Measurements from ENCODE around the gene CSNK1D. TPM values are rescaled to one million over a fixed set of nuclear protein-coding genes. Genes with fewer than 3 reads are reported as not detected.

The CSNK1D gene
- total and polyA plus RNA-seq, 12 donors, result 23.7 to 185 (median 125) TPM

- Histone ChIP-seq H3K36me3 (replicated peaks in 1 of 2) (peaks cover 0 to 54% of the 10 kb centered on the region in 2 donors), H3K27me3 (no peaks in the 10 kb centered on the region), H3K4me3 (no peak overlapping the region), H3K9me3 (replicated peaks in 1 of 3) (no peaks in the 10 kb centered on the region), H3K27ac (peak overlapping the region; percentile 55 to 91 (median 89)), H3K4me1 (replicated peaks in 1 of 2) (peaks cover 53 to 77% of the 10 kb centered on the region in 2 donors)
- peak in 3 of 7 donors; percentile 64 to 78 (median 74) for DNase-seq
- intact Hi-C loops (cut with DNase I), result no loop called here
- TF ChIP-seq POLR2A (IDR thresholded peaks at IDR 0.05) (no peak), CTCF (IDR thresholded peaks at IDR 0.05) (no peak)
- 14 to 22% (median 18%) methylated on average over 6 to 20 of the region's 20 CpGs for WGBS, 4 donors
Observed at GRCh38 chr17:82241926-82242697, 31.4 kb downstream of the CSNK1D start.

GRCh38 chr17:82241183-82241925, 32.1 kb downstream of the CSNK1D start:
- peaks cover 51 to 74% of the 10 kb centered on the region in 2 donors for H3K4me1 ChIP-seq (replicated peaks in 1 of 2)
- H3K4me3 ChIP-seq, result no peak overlapping the region
- WGBS, 4 donors, result 2 to 32% (median 17%) methylated on average over 4 to 27 of the region's 27 CpGs
- TF ChIP-seq POLR2A (IDR thresholded peaks at IDR 0.05), result peak in 1 of 2 donors; percentile 45
- no peak for TF ChIP-seq CTCF (IDR thresholded peaks at IDR 0.05)
- peaks cover 0 to 46% of the 10 kb centered on the region in 2 donors for H3K36me3 ChIP-seq (replicated peaks in 1 of 2)
- peak; percentile 83 to 94 (median 93) for DNase-seq
- no peaks in the 10 kb centered on the region for H3K27me3 ChIP-seq
- no peaks in the 10 kb centered on the region for H3K9me3 ChIP-seq (replicated peaks in 1 of 3)
- intact Hi-C loops (cut with DNase I), result no loop called here
- peak overlapping the region; percentile 55 to 91 (median 88) for H3K27ac ChIP-seq

- no peak overlapping the region for H3K4me3 ChIP-seq
- 50 to 71% (median 58%) methylated on average over 12 to 20 of the region's 20 CpGs for WGBS, 4 donors
- peaks cover 0 to 42% of the 10 kb centered on the region in 2 donors for H3K36me3 ChIP-seq (replicated peaks in 1 of 2)
- peaks cover 54 to 74% of the 10 kb centered on the region in 2 donors for H3K4me1 ChIP-seq (replicated peaks in 1 of 2)
- peak in 1 of 7 donors; percentile 48 for DNase-seq
- H3K27ac ChIP-seq, result peak overlapping the region; percentile 55 to 91 (median 88)
- intact Hi-C loops (cut with DNase I), result no loop called here
- TF ChIP-seq POLR2A (IDR thresholded peaks at IDR 0.05) (no peak), CTCF (IDR thresholded peaks at IDR 0.05) (no peak)
- H3K9me3 ChIP-seq (replicated peaks in 1 of 3), result no peaks in the 10 kb centered on the region
- no peaks in the 10 kb centered on the region for H3K27me3 ChIP-seq
Observed at GRCh38 chr17:82240506-82241182, 32.9 kb downstream of the CSNK1D start.

Data from adrenal gland (tissue), 12 donors.